Measurements from ENCODE around the gene GCK. TPM values are rescaled to one million over a fixed set of nuclear protein-coding genes. Genes with fewer than 3 reads are reported as not detected.

The GCK gene
- total RNA-seq, 1 experiment from 2014 or later, result not detected

DNA sequence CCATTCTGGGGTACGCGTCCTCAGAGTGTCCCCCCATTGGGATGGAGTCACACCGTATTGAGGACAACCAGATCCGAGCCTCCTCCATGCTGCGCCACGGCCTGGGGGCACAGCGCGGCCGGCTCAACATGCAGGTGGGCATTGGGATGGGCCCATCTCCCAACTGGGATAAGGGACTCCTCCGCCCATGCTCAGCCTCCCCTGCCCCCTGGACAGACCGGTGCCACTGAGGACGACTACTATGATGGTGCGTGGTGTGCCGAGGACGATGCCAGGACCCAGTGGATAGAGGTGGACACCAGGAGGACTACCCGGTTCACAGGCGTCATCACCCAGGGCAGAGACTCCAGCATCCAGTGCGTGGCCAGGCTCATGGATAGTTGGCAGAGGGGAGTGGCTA lies 79.2 kb downstream of the GCK start:
- POLR2A ChIA-PET (ENCODE audit: low non-redundant PET), result no interaction called here
- H3K36me3 ChIP-seq (ENCODE audit: insufficient read depth, low read length, poor library complexity, severe bottlenecking), result peaks cover 9% of the 10 kb centered on the region
- CTCF ChIA-PET, result no interaction called here

DNA sequence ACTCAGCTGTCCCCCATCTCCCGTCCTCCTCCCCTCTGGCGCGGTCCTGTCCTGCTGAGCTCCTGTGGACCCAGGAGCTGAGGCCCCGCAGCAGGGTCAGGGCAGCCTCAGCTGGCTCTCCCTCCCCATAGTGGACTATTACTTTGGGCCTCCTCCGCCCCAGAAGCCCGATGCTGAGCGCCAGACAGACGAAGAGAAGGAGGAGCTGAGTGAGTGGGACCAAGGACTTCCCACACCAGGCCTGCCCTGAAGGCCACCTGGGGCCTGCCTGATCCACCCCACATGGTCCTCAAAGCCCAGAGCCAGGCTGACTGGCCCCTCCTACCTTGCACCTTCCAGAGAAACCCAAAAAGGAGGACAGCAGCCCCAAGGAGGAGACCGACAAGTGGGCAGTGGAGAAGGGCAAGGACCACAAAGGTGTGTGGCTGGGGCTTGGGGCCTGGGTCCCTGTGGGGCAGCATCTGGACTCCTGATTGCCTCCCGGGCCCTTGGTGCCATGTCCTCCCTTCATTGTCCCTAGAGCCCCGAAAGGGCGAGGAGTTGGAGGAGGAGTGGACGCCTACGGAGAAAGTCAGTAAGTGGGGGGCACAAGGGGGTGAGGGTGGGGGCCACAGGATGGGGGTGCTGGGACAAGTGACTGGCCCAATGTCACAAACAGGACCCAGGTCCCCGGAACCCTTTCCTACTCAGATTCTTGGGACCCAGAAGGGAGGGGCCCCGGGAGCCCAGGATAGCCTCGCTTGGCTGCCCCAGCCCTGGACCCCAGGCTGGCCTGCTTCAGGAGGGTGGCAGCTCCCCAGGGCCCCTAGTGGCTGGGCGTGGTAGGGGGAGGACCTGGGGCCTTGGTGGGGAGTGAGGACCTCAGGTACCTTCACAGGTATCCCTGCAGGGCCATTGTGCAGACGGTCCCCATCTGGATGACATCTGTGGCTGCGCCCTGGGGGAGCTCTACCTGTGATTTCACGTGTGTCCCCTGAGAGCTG lies 80.2 kb downstream of the GCK start:
- ChIA-PET CTCF (no interaction called here), POLR2A (ENCODE audit: low non-redundant PET) (no interaction called here)
- TF ChIP-seq EZH2 (IDR thresholded peaks at IDR 0.05; ENCODE audit: borderline replicate concordance, low read depth, low read length, poor library complexity, severe bottlenecking), result no peak
- TF ChIP-seq, protein P1, sequence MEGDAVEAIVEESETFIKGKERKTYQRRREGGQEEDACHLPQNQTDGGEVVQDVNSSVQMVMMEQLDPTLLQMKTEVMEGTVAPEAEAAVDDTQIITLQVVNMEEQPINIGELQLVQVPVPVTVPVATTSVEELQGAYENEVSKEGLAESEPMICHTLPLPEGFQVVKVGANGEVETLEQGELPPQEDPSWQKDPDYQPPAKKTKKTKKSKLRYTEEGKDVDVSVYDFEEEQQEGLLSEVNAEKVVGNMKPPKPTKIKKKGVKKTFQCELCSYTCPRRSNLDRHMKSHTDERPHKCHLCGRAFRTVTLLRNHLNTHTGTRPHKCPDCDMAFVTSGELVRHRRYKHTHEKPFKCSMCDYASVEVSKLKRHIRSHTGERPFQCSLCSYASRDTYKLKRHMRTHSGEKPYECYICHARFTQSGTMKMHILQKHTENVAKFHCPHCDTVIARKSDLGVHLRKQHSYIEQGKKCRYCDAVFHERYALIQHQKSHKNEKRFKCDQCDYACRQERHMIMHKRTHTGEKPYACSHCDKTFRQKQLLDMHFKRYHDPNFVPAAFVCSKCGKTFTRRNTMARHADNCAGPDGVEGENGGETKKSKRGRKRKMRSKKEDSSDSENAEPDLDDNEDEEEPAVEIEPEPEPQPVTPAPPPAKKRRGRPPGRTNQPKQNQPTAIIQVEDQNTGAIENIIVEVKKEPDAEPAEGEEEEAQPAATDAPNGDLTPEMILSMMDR (conservative IDR thresholded peaks at IDR 0.05; ENCODE audit: low read depth, low read length), result peak; percentile 31; the same call in 1 of the 2 replicates
- Histone ChIP-seq H3K27me3 (replicated peaks; ENCODE audit: insufficient read depth, low read depth, low read length, poor library complexity) (no peaks in the 10 kb centered on the region), H3K4me3 (ENCODE audit: low read depth, low read length, poor library complexity, severe bottlenecking) (no peak overlapping the region), H3K4me1 (ENCODE audit: insufficient read depth, low read length, poor library complexity, severe bottlenecking) (peaks cover 9% of the 10 kb centered on the region), H3K36me3 (ENCODE audit: insufficient read depth, low read length, poor library complexity, severe bottlenecking) (peaks cover 6% of the 10 kb centered on the region), H3K9me3 (ENCODE audit: low read depth, low read length, poor library complexity, severe bottlenecking) (no peaks in the 10 kb centered on the region), H3K27ac (ENCODE audit: low read depth, low read length, poor library complexity, severe bottlenecking) (no peak overlapping the region)
- no peak for DNase-seq (ENCODE audit: low spot score)
- intact Hi-C loops (cut with micrococcal nuclease; ENCODE audit: unreplicated experiment), result no loop called here
- no TSS peak for BruUV-seq (replicated peaks)

More for the DNA sequence above, 79.2 kb downstream of the GCK start:
- Histone ChIP-seq H3K9me3 (ENCODE audit: low read depth, low read length, poor library complexity, severe bottlenecking) (no peaks in the 10 kb centered on the region), H3K27ac (ENCODE audit: low read depth, low read length, poor library complexity, severe bottlenecking) (no peak overlapping the region), H3K27me3 (replicated peaks; ENCODE audit: insufficient read depth, low read depth, low read length, poor library complexity) (no peaks in the 10 kb centered on the region), H3K4me1 (ENCODE audit: insufficient read depth, low read length, poor library complexity, severe bottlenecking) (peaks cover 4% of the 10 kb centered on the region), H3K4me3 (ENCODE audit: low read depth, low read length, poor library complexity, severe bottlenecking) (no peak overlapping the region)
- no TSS peak for BruUV-seq (replicated peaks)
- TF ChIP-seq, protein P1 (conservative IDR thresholded peaks at IDR 0.05; ENCODE audit: low read depth, low read length), result no peak
- TF ChIP-seq EZH2 (IDR thresholded peaks at IDR 0.05; ENCODE audit: borderline replicate concordance, low read depth, low read length, poor library complexity, severe bottlenecking), result no peak
- intact Hi-C loops (cut with micrococcal nuclease; ENCODE audit: unreplicated experiment), result no loop called here
- no peak for DNase-seq (ENCODE audit: low spot score)

DNA sequence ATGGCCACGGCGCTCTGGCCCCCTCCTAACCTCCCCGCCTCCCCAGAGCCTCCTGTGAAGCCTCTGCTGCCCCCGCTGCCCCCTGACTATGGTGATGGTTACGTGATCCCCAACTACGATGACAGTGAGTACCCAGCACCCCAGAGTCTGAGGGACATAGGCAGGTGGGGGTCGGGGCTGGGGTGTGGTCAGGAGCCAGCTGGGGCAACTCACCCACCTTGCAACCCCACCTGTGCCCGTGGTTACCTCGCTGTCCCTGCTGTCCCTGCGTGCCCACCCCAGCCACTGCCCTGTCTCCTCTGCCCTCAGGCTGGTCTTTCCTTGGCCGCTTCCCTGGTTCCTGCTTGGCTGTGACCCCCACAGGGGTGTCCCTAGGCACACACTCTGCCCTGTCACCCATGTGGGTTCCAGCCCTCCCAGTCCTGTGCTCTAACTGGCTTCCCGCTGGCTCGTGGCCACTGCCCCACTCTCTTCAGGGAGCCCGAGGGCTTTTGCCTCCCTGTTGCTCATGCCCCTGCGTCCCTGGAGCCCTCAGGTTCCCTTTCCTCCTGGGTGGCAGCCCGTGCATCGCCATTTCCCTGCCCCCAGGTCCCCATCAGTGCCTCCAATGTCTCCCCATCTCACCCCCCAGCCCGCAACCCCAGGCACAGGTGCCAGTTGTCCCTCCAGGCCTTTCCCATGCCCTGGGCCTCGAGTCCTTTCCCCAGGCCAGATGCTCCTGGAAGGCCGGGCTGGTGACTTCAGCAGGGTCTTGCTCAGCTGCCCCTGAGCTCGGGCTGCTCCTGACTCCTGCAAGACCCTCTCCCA lies 81.1 kb downstream of the GCK start:
- Histone ChIP-seq H3K9me3 (ENCODE audit: low read depth, low read length, poor library complexity, severe bottlenecking) (no peaks in the 10 kb centered on the region), H3K4me1 (ENCODE audit: insufficient read depth, low read length, poor library complexity, severe bottlenecking) (peaks cover 9% of the 10 kb centered on the region), H3K36me3 (ENCODE audit: insufficient read depth, low read length, poor library complexity, severe bottlenecking) (no peaks in the 10 kb centered on the region), H3K27ac (ENCODE audit: low read depth, low read length, poor library complexity, severe bottlenecking) (no peak overlapping the region), H3K27me3 (replicated peaks; ENCODE audit: insufficient read depth, low read depth, low read length, poor library complexity) (no peaks in the 10 kb centered on the region), H3K4me3 (ENCODE audit: low read depth, low read length, poor library complexity, severe bottlenecking) (no peak overlapping the region)
- ChIA-PET POLR2A (ENCODE audit: low non-redundant PET) (no interaction called here), CTCF (no interaction called here)
- intact Hi-C loops (cut with micrococcal nuclease; ENCODE audit: unreplicated experiment), result no loop called here
- TF ChIP-seq, protein P1 (conservative IDR thresholded peaks at IDR 0.05; ENCODE audit: low read depth, low read length), result no peak
- no peak for TF ChIP-seq EZH2 (IDR thresholded peaks at IDR 0.05; ENCODE audit: borderline replicate concordance, low read depth, low read length, poor library complexity, severe bottlenecking)
- DNase-seq (ENCODE audit: low spot score), result no peak
- no TSS peak for BruUV-seq (replicated peaks)
